Measurements from ENCODE around the gene TREH. TPM values are rescaled to one million over a fixed set of nuclear protein-coding genes. Genes with fewer than 3 reads are reported as not detected.

The TREH gene
- total and polyA plus RNA-seq, 4 donors: 0.17 to 1.1 (median 0.19) TPM; not detected in 1

- H3K27me3 ChIP-seq (ENCODE audit: control insufficient read depth in 3 of 3, insufficient read depth in 3 of 3, low read length in 2 of 3): no peaks in the 10 kb centered on the region
- no peaks in the 10 kb centered on the region for H3K4me1 ChIP-seq (ENCODE audit: control insufficient read depth in 5 of 5, insufficient read depth in 5 of 5, low read length in 5 of 5)
- H3K36me3 ChIP-seq (ENCODE audit: control insufficient read depth in 4 of 4, insufficient read depth in 4 of 4, low read length in 4 of 4): peaks cover 0 to 1% (median 0%) of the 10 kb centered on the region in 4 donors
- ATAC-seq (ENCODE audit: insufficient read depth, low FRiP score): no peak
- no peaks in the 10 kb centered on the region for H3K9me3 ChIP-seq (ENCODE audit: control insufficient read depth in 4 of 4, insufficient read depth in 3 of 4, low read length in 3 of 4)
- DNase-seq: no peak
- 43 to 61% methylated on average over 12 of the region's 12 CpGs for WGBS, 2 donors
- TF ChIP-seq CTCF (IDR thresholded peaks at IDR 0.05; ENCODE audit: control extremely low read depth, extremely low read depth): no peak
- H3K9ac ChIP-seq (ENCODE audit: insufficient read depth in 1 of 2, low read length in 2 of 2): no peak overlapping the region
- H3K4me3 ChIP-seq: no peak overlapping the region
- H3K27ac ChIP-seq (ENCODE audit: low read depth in 1 of 2, low read length in 1 of 2): no peak overlapping the region
These were observed 26.5 kb upstream of the TREH start for GRCh38 chr11:118705791-118706545.

DNA sequence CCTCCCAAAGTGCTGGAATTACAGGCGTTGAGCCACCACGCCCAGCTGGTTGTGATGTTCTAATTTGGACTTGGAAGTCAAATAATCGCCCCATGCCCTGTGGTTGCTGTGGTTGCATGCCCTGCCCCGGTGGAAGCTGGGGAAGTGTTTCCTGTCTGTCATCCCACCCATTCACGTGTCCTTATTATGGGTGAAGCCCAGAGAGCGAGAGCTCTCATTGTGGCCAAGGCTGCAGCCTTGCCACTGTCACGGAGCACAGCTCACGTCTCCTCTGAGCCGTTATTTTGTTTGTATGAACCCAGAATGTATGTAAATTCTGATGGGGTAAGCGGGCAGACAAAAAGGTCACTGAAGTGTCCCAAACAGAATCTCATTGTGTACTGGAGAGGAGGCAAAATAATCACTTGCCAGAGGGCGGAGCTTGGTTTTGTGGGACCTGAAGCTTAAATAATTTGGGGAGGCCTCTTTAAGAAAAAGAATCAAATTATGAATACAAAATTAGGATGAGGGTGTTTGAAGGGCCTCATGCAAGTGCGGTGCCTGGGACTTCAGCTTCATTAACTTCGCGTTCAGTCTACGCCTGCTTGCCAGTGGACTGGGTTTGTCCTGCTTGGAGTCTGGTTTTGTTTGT is 25.8 kb upstream of the TREH start:
- DNase-seq: no peak
- TF ChIP-seq CTCF (IDR thresholded peaks at IDR 0.05; ENCODE audit: control extremely low read depth, extremely low read depth): no peak
- Histone ChIP-seq H3K27me3 (ENCODE audit: control insufficient read depth in 3 of 3, insufficient read depth in 3 of 3, low read length in 2 of 3) (no peaks in the 10 kb centered on the region), H3K4me3 (no peak overlapping the region), H3K4me1 (ENCODE audit: control insufficient read depth in 5 of 5, insufficient read depth in 5 of 5, low read length in 5 of 5) (no peaks in the 10 kb centered on the region), H3K27ac (ENCODE audit: low read depth in 1 of 2, low read length in 1 of 2) (no peak overlapping the region), H3K9me3 (ENCODE audit: control insufficient read depth in 4 of 4, insufficient read depth in 3 of 4, low read length in 3 of 4) (peaks cover 0 to 2% (median 0%) of the 10 kb centered on the region in 4 donors), H3K9ac (ENCODE audit: insufficient read depth in 1 of 2, low read length in 2 of 2) (no peak overlapping the region), H3K36me3 (ENCODE audit: control insufficient read depth in 4 of 4, insufficient read depth in 4 of 4, low read length in 4 of 4) (no peaks in the 10 kb centered on the region)
- no peak for ATAC-seq (ENCODE audit: insufficient read depth, low FRiP score)
- WGBS, 2 donors: 36 to 53% methylated on average over 15 of the region's 15 CpGs

GRCh38 chr11:118703563-118704106 is 24.2 kb upstream of the TREH start:
- H3K9me3 ChIP-seq (ENCODE audit: control insufficient read depth in 4 of 4, insufficient read depth in 3 of 4, low read length in 3 of 4): peaks cover 0 to 2% (median 0%) of the 10 kb centered on the region in 4 donors
- no peaks in the 10 kb centered on the region for H3K4me1 ChIP-seq (ENCODE audit: control insufficient read depth in 5 of 5, insufficient read depth in 5 of 5, low read length in 5 of 5)
- no peak for TF ChIP-seq CTCF (IDR thresholded peaks at IDR 0.05; ENCODE audit: control extremely low read depth, extremely low read depth)
- H3K27ac ChIP-seq (ENCODE audit: low read depth in 1 of 2, low read length in 1 of 2): peak overlapping the region in 1 of 2 donors; percentile 10
- WGBS, 2 donors: 81 to 90% methylated on average over 5 of the region's 5 CpGs
- no peaks in the 10 kb centered on the region for H3K36me3 ChIP-seq (ENCODE audit: control insufficient read depth in 4 of 4, insufficient read depth in 4 of 4, low read length in 4 of 4)
- ATAC-seq (ENCODE audit: insufficient read depth, low FRiP score) (no peak), DNase-seq (peak in 2 of 3 donors; percentile 17 to 20)
- H3K4me3 ChIP-seq: no peak overlapping the region
- H3K9ac ChIP-seq (ENCODE audit: insufficient read depth in 1 of 2, low read length in 2 of 2): no peak overlapping the region
- H3K27me3 ChIP-seq (ENCODE audit: control insufficient read depth in 3 of 3, insufficient read depth in 3 of 3, low read length in 2 of 3): no peaks in the 10 kb centered on the region

Measured in lung (tissue), 12 donors.